GM12872 (cell line): ENCODE results near the gene FARP2.

Experiments used
- TF ChIP-seq, protein P1 (sequence below): IDR thresholded peaks from 3 replicates; pipeline ENCODE4 v1.5.1; 2011; ENCODE audit warnings: low read depth, mild to moderate bottlenecking, low read length, moderate library complexity; ENCODE audit not compliant: insufficient read depth

FARP2 gene

DNA sequence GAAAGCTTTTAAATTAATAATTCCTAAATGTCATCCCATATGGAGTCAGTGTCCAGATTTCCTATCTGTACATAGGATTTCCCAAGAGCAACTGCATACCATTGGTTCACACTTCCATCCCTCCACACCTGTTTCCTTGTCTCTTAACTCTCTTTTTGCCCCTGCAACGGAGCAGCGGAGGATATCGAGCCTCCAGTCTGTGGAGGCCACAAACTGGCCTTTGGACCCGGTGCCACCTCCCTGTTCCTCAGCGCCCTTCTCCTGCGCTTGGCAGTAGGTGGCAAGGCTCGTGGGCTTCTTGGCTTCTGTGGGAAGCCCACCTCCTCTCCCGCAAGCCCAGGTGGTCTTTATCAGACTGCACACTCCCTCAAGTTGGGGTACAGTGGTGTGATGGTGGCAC lies 176.1 kb downstream of the FARP2 start:
- TF ChIP-seq, protein P1, sequence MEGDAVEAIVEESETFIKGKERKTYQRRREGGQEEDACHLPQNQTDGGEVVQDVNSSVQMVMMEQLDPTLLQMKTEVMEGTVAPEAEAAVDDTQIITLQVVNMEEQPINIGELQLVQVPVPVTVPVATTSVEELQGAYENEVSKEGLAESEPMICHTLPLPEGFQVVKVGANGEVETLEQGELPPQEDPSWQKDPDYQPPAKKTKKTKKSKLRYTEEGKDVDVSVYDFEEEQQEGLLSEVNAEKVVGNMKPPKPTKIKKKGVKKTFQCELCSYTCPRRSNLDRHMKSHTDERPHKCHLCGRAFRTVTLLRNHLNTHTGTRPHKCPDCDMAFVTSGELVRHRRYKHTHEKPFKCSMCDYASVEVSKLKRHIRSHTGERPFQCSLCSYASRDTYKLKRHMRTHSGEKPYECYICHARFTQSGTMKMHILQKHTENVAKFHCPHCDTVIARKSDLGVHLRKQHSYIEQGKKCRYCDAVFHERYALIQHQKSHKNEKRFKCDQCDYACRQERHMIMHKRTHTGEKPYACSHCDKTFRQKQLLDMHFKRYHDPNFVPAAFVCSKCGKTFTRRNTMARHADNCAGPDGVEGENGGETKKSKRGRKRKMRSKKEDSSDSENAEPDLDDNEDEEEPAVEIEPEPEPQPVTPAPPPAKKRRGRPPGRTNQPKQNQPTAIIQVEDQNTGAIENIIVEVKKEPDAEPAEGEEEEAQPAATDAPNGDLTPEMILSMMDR: no peak

DNA sequence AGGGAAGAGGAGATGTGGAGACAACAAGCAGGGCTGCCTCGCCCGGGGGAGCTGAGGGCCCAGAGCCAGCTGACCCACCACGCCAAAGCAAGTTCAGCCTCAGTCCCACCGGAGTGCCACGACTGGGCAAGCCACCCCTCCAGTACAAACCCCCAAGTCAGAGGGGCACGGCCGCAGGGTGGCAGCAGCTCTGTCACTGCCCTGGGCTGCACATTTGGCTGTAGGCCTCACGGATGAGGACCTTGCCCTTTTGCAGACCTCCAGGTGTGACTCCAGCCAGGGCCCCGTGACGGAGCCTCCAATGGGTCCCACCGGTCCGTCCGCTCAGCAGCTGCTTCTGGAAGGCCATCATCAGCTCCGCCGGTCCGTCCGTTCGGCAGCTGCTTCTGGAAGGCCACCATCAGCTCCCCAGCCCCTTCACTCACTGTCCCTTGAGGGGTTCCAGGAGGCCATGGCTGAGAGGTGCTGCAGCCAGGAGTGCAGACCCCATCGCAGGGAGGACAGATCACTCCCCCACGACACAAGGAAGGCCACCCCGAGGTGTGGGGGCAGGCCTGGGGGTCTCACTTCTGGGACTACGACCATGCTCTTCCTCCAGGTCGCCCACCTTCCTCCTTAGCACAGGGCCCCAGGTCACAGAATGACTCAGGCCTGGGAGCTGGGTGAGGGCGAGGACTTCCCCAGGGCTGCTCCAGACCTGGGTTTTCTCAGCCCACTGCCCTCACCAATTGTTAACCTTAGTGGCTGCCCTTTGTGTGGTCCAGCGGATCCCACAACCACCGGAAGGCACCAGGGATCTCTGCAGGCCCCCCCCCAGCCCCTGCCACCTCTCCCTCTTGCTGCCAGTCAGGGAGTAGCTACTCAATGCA lies 176.9 kb downstream of the FARP2 start:
- TF ChIP-seq, protein P1: no peak

DNA sequence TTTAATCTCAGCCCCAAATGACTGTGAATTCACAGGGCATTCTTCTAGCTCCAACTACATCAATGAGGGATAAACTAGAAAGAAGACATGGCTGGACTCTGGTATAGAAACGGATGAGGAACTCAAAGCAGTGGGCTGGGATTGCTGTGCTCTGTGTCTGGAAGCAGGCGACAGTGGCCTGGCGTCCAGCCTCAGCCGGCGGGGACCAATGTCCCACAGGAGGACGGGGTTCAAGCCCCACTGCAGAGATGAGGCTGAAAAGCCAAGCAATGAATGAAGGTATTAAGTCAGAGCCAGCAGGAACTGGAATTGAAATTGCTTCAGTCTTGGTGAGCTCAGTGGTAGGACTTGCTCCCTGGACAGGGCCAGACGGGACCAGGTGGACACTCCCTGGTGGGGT lies 178.2 kb downstream of the FARP2 start:
- TF ChIP-seq, protein P1: no peak

DNA sequence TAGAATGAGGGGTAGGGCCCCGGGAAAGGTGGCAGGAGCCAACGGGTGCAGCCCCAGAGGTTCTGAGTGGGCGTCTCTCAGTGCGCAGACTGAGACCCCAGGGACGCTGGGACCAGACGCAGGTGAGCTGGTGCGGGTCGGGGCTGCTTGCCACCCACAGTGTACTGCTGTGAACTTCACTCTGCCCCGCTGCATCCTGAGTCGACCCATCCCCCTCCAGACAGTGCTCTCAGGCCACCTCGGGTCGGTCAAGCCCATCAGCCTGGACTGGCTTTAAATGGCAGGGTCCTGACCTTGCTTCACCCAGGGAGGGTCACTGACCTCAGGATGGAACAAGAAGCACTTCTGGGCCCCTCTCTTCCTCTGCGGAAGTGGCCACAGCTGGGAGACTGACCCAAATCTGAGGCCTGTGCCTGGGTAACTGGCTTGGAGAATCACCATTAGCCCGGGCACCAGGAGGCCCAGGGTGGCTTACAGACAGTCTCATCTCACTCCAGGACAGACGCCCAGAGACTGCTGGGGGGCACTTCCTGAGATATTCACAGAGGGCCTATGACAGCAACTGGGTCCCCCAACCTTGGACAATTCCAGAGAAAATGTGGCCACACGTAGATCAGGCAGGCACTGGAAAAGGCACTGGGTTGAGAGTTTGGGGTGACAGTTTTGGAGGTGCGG lies 178.8 kb downstream of the FARP2 start:
- TF ChIP-seq, protein P1: no peak

DNA sequence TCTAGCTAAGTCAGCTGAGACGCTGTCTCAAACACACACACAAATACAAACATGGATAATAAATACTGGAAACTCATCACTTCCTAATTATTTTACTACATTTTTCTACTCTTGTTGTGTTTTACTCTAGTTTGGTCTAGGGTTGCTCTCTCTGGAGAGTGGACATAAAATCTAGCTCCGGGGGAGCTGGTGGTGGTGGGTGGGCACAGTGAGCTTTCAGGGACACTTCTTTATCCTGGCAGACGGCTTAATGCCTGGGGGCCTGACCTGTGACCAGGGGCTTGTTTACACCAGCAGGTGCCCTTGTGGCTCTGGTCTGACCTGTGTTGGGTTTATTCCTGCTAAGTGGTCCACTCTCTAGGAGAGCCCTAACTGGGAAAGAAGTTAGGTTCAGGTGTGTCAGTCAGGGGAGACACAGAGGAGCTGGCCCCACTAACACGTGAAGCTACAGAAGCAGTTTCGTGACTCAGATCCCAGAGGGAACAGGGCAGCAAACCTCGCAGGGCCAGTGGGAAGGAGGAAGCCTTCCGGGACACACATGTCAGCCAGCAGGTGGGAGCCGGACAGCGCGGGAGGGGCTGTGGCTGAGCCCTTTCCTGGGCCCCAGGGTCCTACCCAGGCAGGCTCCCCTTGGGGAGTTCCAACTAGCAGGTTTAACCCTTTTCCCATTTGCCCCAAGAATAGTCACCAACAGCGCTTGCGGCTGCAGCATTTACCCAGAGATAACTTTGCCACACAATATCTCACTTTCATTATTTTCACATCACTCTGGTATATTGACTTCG lies 180.0 kb downstream of the FARP2 start:
- TF ChIP-seq, protein P1: no peak

DNA sequence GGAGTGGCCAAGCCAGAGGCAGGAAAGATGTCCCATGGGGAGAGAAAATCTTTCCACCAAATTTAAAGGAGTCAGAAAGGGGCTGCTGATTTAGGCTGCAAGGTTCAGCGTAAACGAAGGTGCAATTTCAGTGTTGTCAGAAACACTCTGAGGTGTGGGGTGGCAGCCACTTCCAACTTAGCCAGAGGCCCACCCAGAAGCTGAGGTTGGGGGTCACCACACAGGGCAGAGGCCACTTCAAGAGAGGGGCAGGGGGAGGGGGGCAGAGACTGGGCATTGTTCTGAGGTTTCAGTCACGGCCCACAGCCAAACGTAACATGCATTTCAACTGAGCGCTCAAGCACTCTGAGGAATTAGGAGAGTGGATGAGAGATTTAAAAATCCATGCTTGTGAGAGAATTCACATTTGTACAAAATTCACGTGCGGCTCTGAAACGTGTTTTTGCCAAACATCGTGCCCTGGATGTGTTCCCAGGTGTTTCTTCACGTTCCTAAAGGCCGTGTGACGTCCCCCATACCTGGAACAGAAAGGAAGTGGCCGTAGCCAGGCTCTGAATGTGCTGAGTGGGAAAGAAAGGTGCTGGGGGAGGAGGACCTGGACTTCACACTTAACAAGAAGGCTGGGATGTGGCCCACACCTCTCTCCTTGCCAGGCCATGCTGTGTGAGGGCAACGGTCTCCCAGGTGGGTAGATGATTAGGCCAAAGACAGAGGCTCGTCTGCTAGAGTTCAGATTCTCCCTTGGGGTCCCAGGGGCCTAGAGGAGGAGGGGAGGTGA lies 182.9 kb downstream of the FARP2 start:
- TF ChIP-seq, protein P1: no peak
